HG02763 (cell line): ENCODE data around the gene ADCYAP1R1.

ENCODE experiments used
- ATAC-seq: cut with Tn5 transposase; IDR thresholded peaks from one replicate; pipeline ENCODE4 v1.9.1; 2021; ENCODE audit warnings: mild to moderate bottlenecking, moderate library complexity; ENCODE audit not compliant: unreplicated experiment

The ADCYAP1R1 gene

GRCh38 chr7:31066516-31067130 is 14.5 kb downstream of the ADCYAP1R1 start:
- ATAC-seq: no peak

- no peak for ATAC-seq
Observed at GRCh38 chr7:31067491-31067890, 15.4 kb downstream of the ADCYAP1R1 start.

GRCh38 chr7:31068006-31068675 is 16.0 kb downstream of the ADCYAP1R1 start:
- ATAC-seq: no peak

- ATAC-seq: no peak
Observed at GRCh38 chr7:31069860-31070555, 17.9 kb downstream of the ADCYAP1R1 start.

GRCh38 chr7:31070991-31071644 is 19.0 kb downstream of the ADCYAP1R1 start:
- no peak for ATAC-seq

GRCh38 chr7:31071645-31072029 is 19.5 kb downstream of the ADCYAP1R1 start:
- no peak for ATAC-seq

- ATAC-seq: no peak
Observed at GRCh38 chr7:31073326-31074119, 21.4 kb downstream of the ADCYAP1R1 start.

GRCh38 chr7:31074120-31074383 is 21.9 kb downstream of the ADCYAP1R1 start:
- ATAC-seq: no peak

- ATAC-seq: no peak
Observed at GRCh38 chr7:31074403-31075085, 22.4 kb downstream of the ADCYAP1R1 start.

- ATAC-seq: no peak
Observed at GRCh38 chr7:31075086-31075405, 22.9 kb downstream of the ADCYAP1R1 start.

- ATAC-seq: no peak
Observed at GRCh38 chr7:31076051-31076450, 23.9 kb downstream of the ADCYAP1R1 start.

GRCh38 chr7:31076641-31077310 is 24.7 kb downstream of the ADCYAP1R1 start:
- no peak for ATAC-seq

- ATAC-seq: no peak
Observed at GRCh38 chr7:31077484-31078362, 25.6 kb downstream of the ADCYAP1R1 start.

GRCh38 chr7:31078363-31078990 is 26.4 kb downstream of the ADCYAP1R1 start:
- ATAC-seq: no peak

- no peak for ATAC-seq
Observed at GRCh38 chr7:31079126-31079823, 27.2 kb downstream of the ADCYAP1R1 start.

- ATAC-seq: no peak
Observed at GRCh38 chr7:31079824-31080511, 27.9 kb downstream of the ADCYAP1R1 start.

- ATAC-seq: no peak
Observed at GRCh38 chr7:31080763-31081162, 28.7 kb downstream of the ADCYAP1R1 start.

- no peak for ATAC-seq
Observed at GRCh38 chr7:31082017-31082416, 29.9 kb downstream of the ADCYAP1R1 start.
